Measurements from ENCODE around the gene RBM19. TPM values are rescaled to one million over a fixed set of nuclear protein-coding genes. Genes with fewer than 3 reads are reported as not detected.

RBM19 gene
- total RNA-seq, 2 donors from 2014 or later = 39.9 to 54.3 TPM

GRCh38 chr12:113880988-113881962, 84.8 kb downstream of the RBM19 start:
- Histone ChIP-seq H3K9me3 (no peaks in the 10 kb centered on the region), H3K36me3 (peaks cover 3% of the 10 kb centered on the region), H3K27ac (no peak overlapping the region), H3K27me3 (replicated peaks; ENCODE audit: insufficient read depth) (no peaks in the 10 kb centered on the region), H3K4me3 (no peak overlapping the region), H3K4me1 (ENCODE audit: control insufficient read depth in 1 of 2, low read depth in 2 of 2) (no peaks in the 10 kb centered on the region)
- TF ChIP-seq, protein P1, sequence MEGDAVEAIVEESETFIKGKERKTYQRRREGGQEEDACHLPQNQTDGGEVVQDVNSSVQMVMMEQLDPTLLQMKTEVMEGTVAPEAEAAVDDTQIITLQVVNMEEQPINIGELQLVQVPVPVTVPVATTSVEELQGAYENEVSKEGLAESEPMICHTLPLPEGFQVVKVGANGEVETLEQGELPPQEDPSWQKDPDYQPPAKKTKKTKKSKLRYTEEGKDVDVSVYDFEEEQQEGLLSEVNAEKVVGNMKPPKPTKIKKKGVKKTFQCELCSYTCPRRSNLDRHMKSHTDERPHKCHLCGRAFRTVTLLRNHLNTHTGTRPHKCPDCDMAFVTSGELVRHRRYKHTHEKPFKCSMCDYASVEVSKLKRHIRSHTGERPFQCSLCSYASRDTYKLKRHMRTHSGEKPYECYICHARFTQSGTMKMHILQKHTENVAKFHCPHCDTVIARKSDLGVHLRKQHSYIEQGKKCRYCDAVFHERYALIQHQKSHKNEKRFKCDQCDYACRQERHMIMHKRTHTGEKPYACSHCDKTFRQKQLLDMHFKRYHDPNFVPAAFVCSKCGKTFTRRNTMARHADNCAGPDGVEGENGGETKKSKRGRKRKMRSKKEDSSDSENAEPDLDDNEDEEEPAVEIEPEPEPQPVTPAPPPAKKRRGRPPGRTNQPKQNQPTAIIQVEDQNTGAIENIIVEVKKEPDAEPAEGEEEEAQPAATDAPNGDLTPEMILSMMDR (IDR thresholded peaks at IDR 0.05) = no peak
- DNase-seq (ENCODE audit: low spot score) (no peak), ATAC-seq (ENCODE audit: insufficient number of reproducible peaks, low FRiP score, low read depth) (no peak)

DNA sequence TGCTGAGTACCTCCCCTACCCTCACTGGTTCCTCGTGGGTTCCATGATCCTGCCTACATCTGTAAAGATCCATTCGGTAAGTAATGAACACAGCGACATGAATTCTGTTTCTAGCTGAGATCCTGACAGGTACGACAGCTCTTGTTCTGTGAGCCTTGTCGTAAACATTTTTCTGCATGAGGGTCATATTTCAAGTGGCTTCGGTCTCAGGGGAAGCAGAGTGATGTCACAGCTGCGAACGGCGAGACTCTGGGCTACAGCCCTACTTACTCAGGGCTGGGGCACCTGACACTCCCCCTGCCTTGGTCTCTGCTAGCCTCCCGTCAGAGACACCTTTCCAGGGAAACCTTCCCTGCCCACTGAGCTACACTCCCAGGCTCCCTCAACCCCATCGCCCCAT, 85.8 kb downstream of the RBM19 start:
- Histone ChIP-seq H3K9me3 (no peaks in the 10 kb centered on the region), H3K4me3 (no peak overlapping the region), H3K4me1 (ENCODE audit: control insufficient read depth in 1 of 2, low read depth in 2 of 2) (no peaks in the 10 kb centered on the region), H3K27me3 (replicated peaks; ENCODE audit: insufficient read depth) (no peaks in the 10 kb centered on the region), H3K27ac (no peak overlapping the region), H3K36me3 (peaks cover 3% of the 10 kb centered on the region)
- ATAC-seq (ENCODE audit: insufficient number of reproducible peaks, low FRiP score, low read depth) (no peak), DNase-seq (ENCODE audit: low spot score) (no peak)
- TF ChIP-seq, protein P1 (IDR thresholded peaks at IDR 0.05) = no peak

GRCh38 chr12:113879658-113880057, 86.5 kb downstream of the RBM19 start:
- TF ChIP-seq, protein P1 (IDR thresholded peaks at IDR 0.05) = no peak
- H3K36me3 ChIP-seq = peaks cover 3% of the 10 kb centered on the region
- ATAC-seq (ENCODE audit: insufficient number of reproducible peaks, low FRiP score, low read depth) (no peak), DNase-seq (ENCODE audit: low spot score) (no peak)
- no peak overlapping the region for H3K4me3 ChIP-seq
- H3K9me3 ChIP-seq = no peaks in the 10 kb centered on the region
- no peaks in the 10 kb centered on the region for H3K4me1 ChIP-seq (ENCODE audit: control insufficient read depth in 1 of 2, low read depth in 2 of 2)
- H3K27ac ChIP-seq = no peak overlapping the region
- no peaks in the 10 kb centered on the region for H3K27me3 ChIP-seq (replicated peaks; ENCODE audit: insufficient read depth)

- Histone ChIP-seq H3K27ac (no peak overlapping the region), H3K4me3 (no peak overlapping the region), H3K4me1 (ENCODE audit: control insufficient read depth in 1 of 2, low read depth in 2 of 2) (no peaks in the 10 kb centered on the region), H3K9me3 (no peaks in the 10 kb centered on the region), H3K27me3 (replicated peaks; ENCODE audit: insufficient read depth) (no peaks in the 10 kb centered on the region), H3K36me3 (peaks cover 3% of the 10 kb centered on the region)
- DNase-seq (ENCODE audit: low spot score) = no peak
- ATAC-seq (ENCODE audit: insufficient number of reproducible peaks, low FRiP score, low read depth) = no peak
- TF ChIP-seq, protein P1 (IDR thresholded peaks at IDR 0.05) = no peak
Observed at GRCh38 chr12:113877607-113878006, 88.5 kb downstream of the RBM19 start.

DNA sequence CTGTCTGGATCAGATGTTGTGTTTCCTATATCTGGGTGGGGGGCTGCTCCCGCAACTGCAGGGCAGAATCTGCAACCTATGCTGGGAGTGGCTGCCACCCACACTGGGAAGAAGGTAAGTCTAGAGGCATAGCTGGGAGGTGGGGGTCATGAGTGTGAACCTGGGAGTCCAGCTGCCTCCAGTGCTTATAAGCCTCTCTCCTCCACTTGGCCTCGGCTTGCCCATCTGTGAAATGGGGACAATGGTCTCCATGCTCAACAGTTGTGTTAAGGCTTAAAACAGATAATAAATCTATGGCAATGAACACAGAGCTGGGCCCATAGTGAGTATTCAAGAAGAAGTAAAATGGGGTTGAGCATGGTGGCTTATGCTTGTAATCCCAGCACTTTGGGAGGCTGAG, 90.0 kb downstream of the RBM19 start:
- Histone ChIP-seq H3K27me3 (replicated peaks; ENCODE audit: insufficient read depth) (no peaks in the 10 kb centered on the region), H3K27ac (no peak overlapping the region), H3K36me3 (peaks cover 3% of the 10 kb centered on the region), H3K9me3 (no peaks in the 10 kb centered on the region), H3K4me1 (ENCODE audit: control insufficient read depth in 1 of 2, low read depth in 2 of 2) (no peaks in the 10 kb centered on the region), H3K4me3 (no peak overlapping the region)
- DNase-seq (ENCODE audit: low spot score) (no peak), ATAC-seq (ENCODE audit: insufficient number of reproducible peaks, low FRiP score, low read depth) (no peak)
- TF ChIP-seq, protein P1 (IDR thresholded peaks at IDR 0.05) = no peak
